ENCODE data around the gene ABHD3. TPM values are rescaled to one million over a fixed set of nuclear protein-coding genes. Genes with fewer than 3 reads are reported as not detected.
"Not testable (repeated sequence)": the region's sequence is repeated elsewhere in the genome, so short reads cannot be mapped to it uniquely, and the experiment has no call there.

ABHD3 gene
- total RNA-seq, 2 experiments from 2014 or later = 154 to 169 TPM

GRCh38 chr18:21739604-21740537, 35.3 kb upstream of the ABHD3 start:
- Histone ChIP-seq H3K4me1 (ENCODE audit: insufficient read depth, low read length, poor library complexity, severe bottlenecking) (peaks cover 32% of the 10 kb centered on the region), H3K79me2 (ENCODE audit: insufficient read depth, low read depth, low read length) (peaks cover 37% of the 10 kb centered on the region), H3K4me2 (ENCODE audit: low read length) (peak overlapping the region; percentile 69), H3K9me3 (ENCODE audit: low read length) (no peaks in the 10 kb centered on the region), H3K27ac (ENCODE audit: low read depth, low read length, poor library complexity, severe bottlenecking) (peak overlapping the region; percentile 80), H3K4me3 (ENCODE audit: low read depth, low read length, poor library complexity, severe bottlenecking) (peak overlapping the region; percentile 95), H2AFZ (ENCODE audit: low read length) (peak overlapping the region; percentile 70), H3K9me2 (ENCODE audit: insufficient read depth, low read length) (no peaks in the 10 kb centered on the region), H4K20me1 (ENCODE audit: insufficient read depth, low read length) (no peaks in the 10 kb centered on the region; the same call in 1 of the 2 replicates), H3K36me3 (ENCODE audit: insufficient read depth, low read length) (peaks cover 5% of the 10 kb centered on the region; the same call in 1 of the 2 replicates)
- ChIA-PET POLR2A (interaction anchor here (0.5 to 4.7 kb wide), 26 partner anchors 9 to 1062 kb away, joined by 3 to 50 read pairs (median 4); partner anchors contain the start of genes ABHD3, ESCO1 and SNRPD1), CTCF (ENCODE audit: unreplicated experiment) (interaction anchor here (0.6 to 1.0 kb wide), 3 partner anchors 9 to 253 kb away, joined by 3 to 7 read pairs (median 3); partner anchors contain the start of gene ABHD3)
- BruUV-seq (replicated peaks) = TSS peak; percentile 97
- intact Hi-C loops (cut with micrococcal nuclease; ENCODE audit: unreplicated experiment) = loop anchor here (1.0 to 5.0 kb wide), 4 partner anchors 36 to 140 kb away; partner anchors contain the start of genes ABHD3, ESCO1 and SNRPD1
- TF ChIP-seq CTCF (conservative IDR thresholded peaks at IDR 0.05; ENCODE audit: low read length) (no peak), EZH2phosphoT487 (IDR thresholded peaks at IDR 0.05; ENCODE audit: borderline replicate concordance, low read depth, low read length) (no peak)
- peak; percentile 48 for DNase-seq (ENCODE audit: low spot score)

GRCh38 chr18:21736926-21737325, 32.4 kb upstream of the ABHD3 start:
- H3K4me2 ChIP-seq (ENCODE audit: low read length); intact Hi-C loops (cut with micrococcal nuclease; ENCODE audit: unreplicated experiment); H3K9me2 ChIP-seq (ENCODE audit: insufficient read depth, low read length); H3K9me3 ChIP-seq (ENCODE audit: low read length); H3K79me2 ChIP-seq (ENCODE audit: insufficient read depth, low read depth, low read length); DNase-seq (ENCODE audit: low spot score); BruUV-seq (replicated peaks); H3K36me3 ChIP-seq (ENCODE audit: insufficient read depth, low read length); POLR2A ChIA-PET; H2AFZ ChIP-seq (ENCODE audit: low read length); CTCF ChIA-PET (ENCODE audit: unreplicated experiment); H4K20me1 ChIP-seq (ENCODE audit: insufficient read depth, low read length); H3K4me3 ChIP-seq (ENCODE audit: low read depth, low read length, poor library complexity, severe bottlenecking); H3K27ac ChIP-seq (ENCODE audit: low read depth, low read length, poor library complexity, severe bottlenecking): not testable (repeated sequence)
- H3K4me1 ChIP-seq (ENCODE audit: insufficient read depth, low read length, poor library complexity, severe bottlenecking) = peaks cover 11% of the 10 kb centered on the region

- BruUV-seq (replicated peaks) = no TSS peak
- no peak overlapping the region for H3K4me2 ChIP-seq (ENCODE audit: low read length)
- no peaks in the 10 kb centered on the region for H4K20me1 ChIP-seq (ENCODE audit: insufficient read depth, low read length)
- intact Hi-C loops (cut with micrococcal nuclease; ENCODE audit: unreplicated experiment) = no loop called here
- POLR2A ChIA-PET = no interaction called here
- no peak overlapping the region for H3K27ac ChIP-seq (ENCODE audit: low read depth, low read length, poor library complexity, severe bottlenecking)
- no peak for TF ChIP-seq CTCF (conservative IDR thresholded peaks at IDR 0.05; ENCODE audit: low read length)
- no peaks in the 10 kb centered on the region for H3K9me3 ChIP-seq (ENCODE audit: low read length)
- H2AFZ ChIP-seq (ENCODE audit: low read length) = no peak overlapping the region
- H3K36me3 ChIP-seq (ENCODE audit: insufficient read depth, low read length) = peaks cover 7% of the 10 kb centered on the region; the same call in 1 of the 2 replicates
- no peaks in the 10 kb centered on the region for H3K9me2 ChIP-seq (ENCODE audit: insufficient read depth, low read length)
- peaks cover 11% of the 10 kb centered on the region for H3K4me1 ChIP-seq (ENCODE audit: insufficient read depth, low read length, poor library complexity, severe bottlenecking)
- CTCF ChIA-PET (ENCODE audit: unreplicated experiment) = no interaction called here
- no peak overlapping the region for H3K4me3 ChIP-seq (ENCODE audit: low read depth, low read length, poor library complexity, severe bottlenecking)
- DNase-seq (ENCODE audit: low spot score) = no peak
- H3K79me2 ChIP-seq (ENCODE audit: insufficient read depth, low read depth, low read length) = no peaks in the 10 kb centered on the region
These were observed 31.0 kb upstream of the ABHD3 start for GRCh38 chr18:21735452-21736015.
